Activated CD8-positive, alpha-beta T cell treated with anti-CD3 and anti-CD28 coated beads for 36 hours (primary cell): ENCODE data around the gene MRPL19. TPM values are rescaled to one million over a fixed set of nuclear protein-coding genes. Genes with fewer than 3 reads are reported as not detected.
A peak's percentile ranks its signal among the peaks of the same experiment; 100 is the strongest.
"Not testable (repeated sequence)": the region's sequence is repeated elsewhere in the genome, so short reads cannot be mapped to it uniquely, and the experiment has no call there.

ENCODE experiments used
- ATAC-seq: fragments of 200-7000 bp; cut with Tn5 transposase; one replicate; pipeline ENCODE4 v1.10.0; 2021; ENCODE audit warnings: mild to moderate bottlenecking, moderate library complexity
- CTCF ChIA-PET: fragments of 350-600 bp; sonication (Branson Sonifier 250); formaldehyde crosslinking; loops from one replicate; lab custom pipeline; 2021; ENCODE audit warnings: antibody characterized with exemption; lab: Charles Lee
- POLR2A ChIA-PET: fragments of 350-600 bp; sonication (Branson Sonifier 250); formaldehyde crosslinking; loops from one replicate; lab custom pipeline; 2021; ENCODE audit warnings: antibody characterized with exemption; lab: Charles Lee
- DNase-seq: peaks from one replicate; pipeline ENCODE4 v3.0.0-alpha.2; 2020
- H3K27ac Mint-ChIP-seq: one replicate; pipeline ENCODE4 v1.8.0; 2021; ENCODE audit warnings: mild to moderate bottlenecking, mixed read lengths
- H3K27me3 Mint-ChIP-seq: one replicate; pipeline ENCODE4 v1.8.0; 2021; ENCODE audit warnings: mixed read lengths
- H3K36me3 Mint-ChIP-seq: one replicate; pipeline ENCODE4 v1.8.0; 2021; ENCODE audit warnings: low read depth, mixed read lengths
- H3K4me1 Mint-ChIP-seq: one replicate; pipeline ENCODE4 v1.8.0; 2021; ENCODE audit warnings: low read depth, mixed read lengths
- H3K4me3 Mint-ChIP-seq: one replicate; pipeline ENCODE4 v1.8.0; 2021; ENCODE audit warnings: mild to moderate bottlenecking, moderate library complexity, mixed read lengths
- H3K9me3 Mint-ChIP-seq: one replicate; pipeline ENCODE4 v1.8.0; 2021; ENCODE audit warnings: mixed read lengths
- intact Hi-C: fragments of 100-400 bp; cut with micrococcal nuclease; formaldehyde crosslinking; loops from one replicate; pipeline ENCODE4 v1.10.0; 2022
- total RNA-seq, 2 experiments: library from RNA; stranded (reverse); gene quantifications; one replicate each; pipeline ENCODE4 v1.2.3, GENCODE V29; 2021
- TF ChIP-seq, protein P1 (sequence below): fragments of 200-600 bp; IDR thresholded peaks from one replicate; pipeline ENCODE4 v1.8.0; 2022; ENCODE audit warnings: antibody characterized with exemption, mild to moderate bottlenecking

The MRPL19 gene
- total RNA-seq, 2 experiments from 2014 or later: 64.3 to 75.4 TPM

DNA sequence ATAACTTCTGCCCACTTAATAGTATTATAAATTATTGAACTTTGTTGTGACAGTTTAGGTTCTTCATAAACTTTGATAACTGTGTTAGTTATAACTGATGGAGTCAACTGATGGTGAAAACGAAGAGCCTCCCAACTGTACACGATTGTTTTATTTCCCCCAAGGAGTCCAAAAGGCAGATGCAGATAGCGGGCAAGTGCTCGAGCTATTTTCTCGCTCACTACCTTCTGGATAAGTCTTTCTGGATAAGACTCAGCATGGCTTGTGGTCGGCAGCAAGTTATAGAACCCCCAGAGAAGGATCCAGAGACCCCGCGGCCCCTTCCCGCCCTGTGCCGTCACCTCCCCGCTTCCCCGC, 63.6 kb downstream of the MRPL19 start:
- peak overlapping the region; percentile 76 for H3K4me3 Mint-ChIP-seq

DNA sequence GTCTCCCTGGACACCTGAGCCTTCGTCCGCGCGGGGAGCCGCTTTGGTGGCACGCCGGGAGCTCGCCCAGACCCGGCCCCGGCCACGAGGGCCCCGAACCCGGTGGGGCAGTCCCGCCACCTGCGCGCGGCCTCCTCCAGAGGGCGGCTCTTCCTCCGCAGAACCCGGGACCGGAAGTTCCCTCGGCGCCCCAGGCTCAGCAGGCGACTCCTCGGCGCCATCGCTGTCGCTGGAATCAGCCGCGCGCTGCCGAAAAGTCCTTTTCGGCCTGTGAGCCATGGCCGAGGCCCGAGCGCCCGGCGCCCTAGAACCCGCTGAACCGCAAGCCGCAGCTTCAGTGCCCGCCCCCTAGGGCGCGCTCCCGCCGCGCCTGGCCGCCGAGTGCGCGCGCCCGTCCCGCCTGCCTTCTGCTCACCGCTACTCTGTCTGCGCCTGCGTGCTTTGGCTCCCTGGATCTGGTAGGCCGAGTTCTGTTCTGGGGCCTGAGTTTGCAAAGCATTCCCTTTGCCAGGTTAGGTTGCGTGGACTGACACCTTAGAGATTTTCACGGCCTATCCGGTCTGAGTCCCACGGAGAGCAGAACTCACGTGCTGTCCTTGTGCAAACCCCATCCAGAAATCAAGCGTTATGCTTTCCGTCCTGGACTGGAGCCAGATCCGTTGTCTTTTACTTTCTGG, 64.1 kb downstream of the MRPL19 start, which contains the start of gene GCFC2:
Gene GCFC2 (minus strand): TSS at position 339 of the 677 bp plus-strand sequence. CDS start 60 bp downstream, at position 279.
- peak within 1 kb of the TSS; percentile 96 for H3K27ac Mint-ChIP-seq
- H3K36me3 Mint-ChIP-seq: peaks cover 19% of the 10 kb centered on the region
- CTCF ChIA-PET: interaction anchor here (0.8 to 3.1 kb wide), 3 partner anchors 34 to 70 kb away, joined by 3 to 14 read pairs (median 12); partner anchors contain the start of gene MRPL19
- TF ChIP-seq, protein P1, sequence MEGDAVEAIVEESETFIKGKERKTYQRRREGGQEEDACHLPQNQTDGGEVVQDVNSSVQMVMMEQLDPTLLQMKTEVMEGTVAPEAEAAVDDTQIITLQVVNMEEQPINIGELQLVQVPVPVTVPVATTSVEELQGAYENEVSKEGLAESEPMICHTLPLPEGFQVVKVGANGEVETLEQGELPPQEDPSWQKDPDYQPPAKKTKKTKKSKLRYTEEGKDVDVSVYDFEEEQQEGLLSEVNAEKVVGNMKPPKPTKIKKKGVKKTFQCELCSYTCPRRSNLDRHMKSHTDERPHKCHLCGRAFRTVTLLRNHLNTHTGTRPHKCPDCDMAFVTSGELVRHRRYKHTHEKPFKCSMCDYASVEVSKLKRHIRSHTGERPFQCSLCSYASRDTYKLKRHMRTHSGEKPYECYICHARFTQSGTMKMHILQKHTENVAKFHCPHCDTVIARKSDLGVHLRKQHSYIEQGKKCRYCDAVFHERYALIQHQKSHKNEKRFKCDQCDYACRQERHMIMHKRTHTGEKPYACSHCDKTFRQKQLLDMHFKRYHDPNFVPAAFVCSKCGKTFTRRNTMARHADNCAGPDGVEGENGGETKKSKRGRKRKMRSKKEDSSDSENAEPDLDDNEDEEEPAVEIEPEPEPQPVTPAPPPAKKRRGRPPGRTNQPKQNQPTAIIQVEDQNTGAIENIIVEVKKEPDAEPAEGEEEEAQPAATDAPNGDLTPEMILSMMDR: no peak
- peak within 1 kb of the TSS; percentile 76 for H3K4me3 Mint-ChIP-seq
- intact Hi-C loops: no loop called here
- peaks cover 28% of the 10 kb centered on the region for H3K4me1 Mint-ChIP-seq
- peaks cover 2% of the 10 kb centered on the region for H3K27me3 Mint-ChIP-seq
- DNase-seq (peak; percentile 87), ATAC-seq (peak; percentile 92)
- POLR2A ChIA-PET: interaction anchor here (1.0 to 2.2 kb wide), 5 partner anchors 13 to 65 kb away, joined by 3 to 5 read pairs (median 3); no protein-coding TSS in a partner anchor
- peaks cover 2% of the 10 kb centered on the region for H3K9me3 Mint-ChIP-seq

More for the DNA sequence above, 63.6 kb downstream of the MRPL19 start:
- TF ChIP-seq, protein P1: no peak
- H3K36me3 Mint-ChIP-seq: peaks cover 21% of the 10 kb centered on the region
- ATAC-seq: peak; percentile 45
- no peak for DNase-seq
- H3K27ac Mint-ChIP-seq: peak overlapping the region; percentile 96
- H3K27me3 Mint-ChIP-seq: peaks cover under 1% of the 10 kb centered on the region
- peaks cover 28% of the 10 kb centered on the region for H3K4me1 Mint-ChIP-seq
- ChIA-PET POLR2A (interaction anchor here (1.0 to 2.2 kb wide), 5 partner anchors 12 to 65 kb away, joined by 3 to 5 read pairs (median 3); no protein-coding TSS in a partner anchor), CTCF (interaction anchor here (0.8 to 3.1 kb wide), 3 partner anchors 33 to 69 kb away, joined by 3 to 14 read pairs (median 12); partner anchors contain the start of gene MRPL19)
- peaks cover 2% of the 10 kb centered on the region for H3K9me3 Mint-ChIP-seq
- intact Hi-C loops: no loop called here

DNA sequence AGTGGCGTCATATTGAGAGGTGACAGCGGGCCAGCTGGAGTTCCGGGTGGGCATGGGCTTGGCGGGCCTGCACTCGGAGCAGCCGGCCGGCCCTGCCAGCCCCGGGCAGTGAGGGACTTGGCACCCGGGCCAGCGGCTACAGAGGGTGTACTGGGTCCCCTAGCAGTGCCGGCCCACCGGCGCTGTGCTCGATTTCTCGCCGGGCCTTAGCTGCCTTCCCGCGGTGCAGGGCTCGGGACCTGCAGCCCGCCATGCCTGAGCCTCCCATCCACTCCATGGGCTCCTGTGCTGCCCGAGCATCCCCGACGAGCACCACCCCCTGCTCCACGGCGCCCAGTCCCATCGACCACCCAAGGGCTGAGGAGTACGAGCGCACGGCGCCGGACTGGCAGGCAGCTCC, 65.0 kb downstream of the MRPL19 start:
- peak overlapping the region; percentile 76 for H3K4me3 Mint-ChIP-seq
- DNase-seq, H3K9me3 Mint-ChIP-seq, ATAC-seq, H3K27me3 Mint-ChIP-seq, intact Hi-C loops, POLR2A ChIA-PET: not testable (repeated sequence)
- H3K36me3 Mint-ChIP-seq: peaks cover 15% of the 10 kb centered on the region
- H3K4me1 Mint-ChIP-seq: peaks cover 24% of the 10 kb centered on the region
- CTCF ChIA-PET: interaction anchor here (0.7 to 3.1 kb wide), 2 partner anchors 17 to 65 kb away, joined by 3 to 14 read pairs; partner anchors contain the start of gene MRPL19
- peak overlapping the region; percentile 96 for H3K27ac Mint-ChIP-seq

DNA sequence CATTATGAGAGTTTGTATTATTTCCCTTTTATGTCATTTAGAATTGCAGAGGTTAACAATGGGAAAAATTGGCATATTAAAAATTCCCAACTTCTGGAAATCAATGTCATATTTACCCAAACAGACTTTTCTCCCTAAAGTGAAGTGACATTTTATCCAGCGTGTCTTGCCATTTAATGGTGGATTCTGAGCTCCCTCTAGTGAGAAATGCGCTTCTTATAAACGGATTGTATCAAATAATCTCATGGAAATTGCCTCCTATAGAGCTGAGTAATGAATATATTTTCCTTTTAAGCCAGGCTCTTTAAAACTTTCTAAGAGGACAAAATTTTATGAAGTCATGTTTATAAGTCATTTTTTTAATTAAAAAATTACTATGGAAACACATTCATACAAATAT, 69.8 kb downstream of the MRPL19 start:
- intact Hi-C loops: no loop called here
- no peak for ATAC-seq
- H3K9me3 Mint-ChIP-seq: peaks cover 3% of the 10 kb centered on the region
- H3K27me3 Mint-ChIP-seq: peaks cover 4% of the 10 kb centered on the region
- TF ChIP-seq, protein P1: no peak
- POLR2A ChIA-PET: interaction anchor here (0.6 kb wide), 1 partner anchor 76 kb away, joined by 4 read pairs; no protein-coding TSS in a partner anchor
- CTCF ChIA-PET: interaction anchor here (1.0 to 1.7 kb wide), 3 partner anchors 16 to 76 kb away, joined by 3 to 7 read pairs (median 3); no protein-coding TSS in a partner anchor
- H3K36me3 Mint-ChIP-seq: peaks cover 9% of the 10 kb centered on the region
- no peak overlapping the region for H3K4me3 Mint-ChIP-seq
- DNase-seq: no peak
- no peak overlapping the region for H3K27ac Mint-ChIP-seq
- H3K4me1 Mint-ChIP-seq: no peaks in the 10 kb centered on the region

DNA sequence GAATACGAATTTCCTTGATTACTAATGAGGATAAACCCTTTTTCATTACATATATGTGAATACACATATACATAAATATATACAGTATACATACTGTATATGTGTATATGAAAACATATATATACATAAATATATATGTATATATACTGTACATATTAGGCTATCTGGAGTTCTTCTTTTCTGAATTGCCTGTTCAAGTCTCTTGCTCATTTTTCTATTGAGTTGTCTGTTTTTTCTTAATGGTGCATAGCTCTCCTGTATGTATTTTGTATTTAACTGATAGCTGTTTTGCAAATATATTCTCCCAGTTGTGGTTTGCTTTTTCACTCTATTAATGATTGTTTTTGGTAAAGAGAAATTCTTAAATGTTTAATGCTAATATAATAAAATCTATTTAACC, 73.0 kb downstream of the MRPL19 start:
- DNase-seq (no peak), ATAC-seq (no peak)
- TF ChIP-seq, protein P1: no peak
- intact Hi-C loops: no loop called here
- peaks cover 16% of the 10 kb centered on the region for H3K27me3 Mint-ChIP-seq
- H3K27ac Mint-ChIP-seq: no peak overlapping the region
- CTCF ChIA-PET: interaction anchor here (1.2 kb wide), 1 partner anchor 10 kb away, joined by 4 read pairs; no protein-coding TSS in a partner anchor
- H3K36me3 Mint-ChIP-seq: peaks cover 2% of the 10 kb centered on the region
- POLR2A ChIA-PET: no interaction called here
- no peak overlapping the region for H3K4me3 Mint-ChIP-seq
- H3K4me1 Mint-ChIP-seq: no peaks in the 10 kb centered on the region
- H3K9me3 Mint-ChIP-seq: peaks cover 2% of the 10 kb centered on the region
